GM23338 (cell line): ENCODE results near the gene LRRFIP1. TPM values are rescaled to one million over a fixed set of nuclear protein-coding genes. Genes with fewer than 3 reads are reported as not detected.
"Not testable (repeated sequence)": the region's sequence is repeated elsewhere in the genome, so short reads cannot be mapped to it uniquely, and the experiment has no call there.

Experiments used
- ATAC-seq: fragments of 200-7000 bp; cut with Tn5 transposase; 3 replicates; pipeline ENCODE4 v1.9.1; 2020
- DNase-seq: peaks from one replicate; pipeline ENCODE4 v3.0.0-alpha.2; 2015; ENCODE audit warnings: low spot score
- H2AFZ ChIP-seq: fragments of 200-600 bp; sonication (generic); 2 replicates; pipeline ENCODE4 v1.8.0; 2016; ENCODE audit warnings: antibody characterized with exemption, mild to moderate bottlenecking, moderate library complexity
- H3F3A ChIP-seq: fragments of 200-600 bp; sonication (generic); replicated peaks from 2 replicates; pipeline ENCODE4 v1.8.0; 2017; ENCODE audit warnings: antibody characterized with exemption, mixed run types, low read depth
- H3K27ac ChIP-seq: fragments of 200-600 bp; sonication (generic); 2 replicates; pipeline ENCODE4 v1.6.1; 2016; ENCODE audit warnings: low read depth
- H3K27me3 ChIP-seq: fragments of 200-600 bp; sonication (generic); 2 replicates; pipeline ENCODE4 v1.8.0; 2016; ENCODE audit warnings: mild to moderate bottlenecking, mixed run types, moderate library complexity; ENCODE audit not compliant: insufficient read depth
- H3K36me3 ChIP-seq: fragments of 200-600 bp; sonication (generic); 2 replicates; pipeline ENCODE4 v1.8.0; 2016; ENCODE audit warnings: mild to moderate bottlenecking; ENCODE audit not compliant: insufficient read depth
- H3K4me1 ChIP-seq: fragments of 200-600 bp; sonication (generic); 2 replicates; pipeline ENCODE4 v1.8.0; 2016; ENCODE audit warnings: mild to moderate bottlenecking, moderate library complexity; ENCODE audit not compliant: insufficient read depth
- H3K4me2 ChIP-seq: fragments of 200-600 bp; sonication (generic); 2 replicates; pipeline ENCODE4 v1.7.1; 2017; ENCODE audit warnings: mixed run types
- H3K4me3 ChIP-seq: fragments of 200-600 bp; sonication (generic); 2 replicates; pipeline ENCODE4 v1.6.1; 2016; ENCODE audit warnings: mixed run types
- H3K79me2 ChIP-seq: fragments of 200-600 bp; sonication (generic); replicated peaks from 2 replicates; pipeline ENCODE4 v1.8.0; 2017; ENCODE audit warnings: mild to moderate bottlenecking; ENCODE audit not compliant: insufficient read depth
- H3K9me2 ChIP-seq: fragments of 200-600 bp; sonication (generic); 2 replicates; pipeline ENCODE4 v1.8.0; 2017; ENCODE audit not compliant: insufficient read depth
- H4K20me1 ChIP-seq: fragments of 200-600 bp; sonication (generic); replicated peaks from 2 replicates; pipeline ENCODE4 v1.8.0; 2017; ENCODE audit warnings: mild to moderate bottlenecking; ENCODE audit not compliant: insufficient read depth
- H3K27ac Mint-ChIP-seq: 2 replicates; pipeline ENCODE4 v1.8.0; 2020; ENCODE audit warnings: inconsistent platforms, mild to moderate bottlenecking, moderate library complexity, mixed read lengths
- H3K27me3 Mint-ChIP-seq: 3 replicates; pipeline ENCODE4 v1.8.0; 2022; ENCODE audit warnings: low read depth, mild to moderate bottlenecking, moderate library complexity, mixed read lengths, inconsistent platforms; ENCODE audit not compliant: insufficient read depth, poor library complexity
- H3K36me3 Mint-ChIP-seq: 3 replicates; pipeline ENCODE4 v1.8.0; 2021; ENCODE audit warnings: low read depth, mild to moderate bottlenecking, inconsistent platforms, moderate library complexity, mixed read lengths
- H3K4me1 Mint-ChIP-seq: 3 replicates; pipeline ENCODE4 v1.8.0; 2020; ENCODE audit warnings: mild to moderate bottlenecking, inconsistent platforms, mixed read lengths
- H3K4me3 Mint-ChIP-seq: 3 replicates; pipeline ENCODE4 v1.8.0; 2021; ENCODE audit warnings: moderate library complexity, mild to moderate bottlenecking, inconsistent platforms, mixed read lengths
- H3K9me3 Mint-ChIP-seq: 3 replicates; pipeline ENCODE4 v1.8.0; 2020; ENCODE audit warnings: moderate library complexity, mild to moderate bottlenecking, inconsistent platforms, mixed read lengths
- CTCF ChIP-seq, 2 experiments: fragments of 200-600 bp in 1 of 2; sonication (generic) in 1 of 2; conservative IDR thresholded peaks; 2 replicates each; pipeline versions ENCODE4 v1.5.1 to v1.6.1; 2016 to 2017; ENCODE audit warnings: antibody characterized with exemption in 2 of 2, low read depth in 2 of 2, mild to moderate bottlenecking in 2 of 2, moderate library complexity in 1 of 2
- EZH2 ChIP-seq: fragments of 200-600 bp; sonication (generic); IDR thresholded peaks from one replicate; pipeline ENCODE4 v1.8.0; 2017; ENCODE audit warnings: antibody characterized with exemption, mild to moderate bottlenecking, low read depth; ENCODE audit not compliant: unreplicated experiment
- JUNB ChIP-seq: IDR thresholded peaks from one replicate; pipeline ENCODE4 v1.6.1; 2016; ENCODE audit warnings: antibody characterized with exemption; ENCODE audit not compliant: unreplicated experiment
- polyA plus RNA-seq: library from polyadenylated mRNA; unstranded; fragments of >200 nt; fragmentation: Nextera tagmentation; extraction: Ambion mirVana; gene quantifications from 2 replicates; pipeline ENCODE4 v1.2.1, GENCODE V29; 2016
- total RNA-seq: library from RNA; depleted of rRNA; stranded (reverse); fragments of >200 nt; shearing (Covaris generic); gene quantifications from 2 replicates; pipeline ENCODE4 v1.2.3, GENCODE V29; 2014
- TF ChIP-seq, protein P1 (sequence below): fragments of 250-450 bp; sonication (Bioruptor Pico); IDR thresholded peaks from 2 replicates; pipeline ENCODE4 v1.5.0; 2020; ENCODE audit warnings: mild to moderate bottlenecking, moderate library complexity

LRRFIP1 gene
- total and polyA plus RNA-seq, 2 experiments from 2014 or later, result 59.6 to 178 TPM

DNA sequence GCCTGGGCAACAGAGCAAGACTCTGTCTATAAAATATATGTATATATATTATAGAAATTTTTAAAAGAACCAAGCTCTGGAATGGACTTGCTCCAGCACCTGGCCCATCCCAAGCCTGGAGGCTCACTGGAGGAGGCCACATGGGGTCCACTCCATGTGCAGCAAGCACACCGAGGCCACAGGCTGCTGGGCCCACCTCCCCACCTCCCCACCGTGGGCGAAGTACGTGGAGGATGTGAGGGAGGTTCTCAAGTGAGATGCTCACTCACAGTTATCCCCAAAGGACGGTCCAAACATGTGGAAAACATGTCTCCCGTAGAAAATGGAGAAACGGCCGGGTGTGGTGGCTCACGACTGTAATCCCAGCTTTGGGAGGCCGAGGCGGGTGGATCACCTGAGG, 23.0 kb upstream of the LRRFIP1 start (continued):
- TF ChIP-seq, protein P1, sequence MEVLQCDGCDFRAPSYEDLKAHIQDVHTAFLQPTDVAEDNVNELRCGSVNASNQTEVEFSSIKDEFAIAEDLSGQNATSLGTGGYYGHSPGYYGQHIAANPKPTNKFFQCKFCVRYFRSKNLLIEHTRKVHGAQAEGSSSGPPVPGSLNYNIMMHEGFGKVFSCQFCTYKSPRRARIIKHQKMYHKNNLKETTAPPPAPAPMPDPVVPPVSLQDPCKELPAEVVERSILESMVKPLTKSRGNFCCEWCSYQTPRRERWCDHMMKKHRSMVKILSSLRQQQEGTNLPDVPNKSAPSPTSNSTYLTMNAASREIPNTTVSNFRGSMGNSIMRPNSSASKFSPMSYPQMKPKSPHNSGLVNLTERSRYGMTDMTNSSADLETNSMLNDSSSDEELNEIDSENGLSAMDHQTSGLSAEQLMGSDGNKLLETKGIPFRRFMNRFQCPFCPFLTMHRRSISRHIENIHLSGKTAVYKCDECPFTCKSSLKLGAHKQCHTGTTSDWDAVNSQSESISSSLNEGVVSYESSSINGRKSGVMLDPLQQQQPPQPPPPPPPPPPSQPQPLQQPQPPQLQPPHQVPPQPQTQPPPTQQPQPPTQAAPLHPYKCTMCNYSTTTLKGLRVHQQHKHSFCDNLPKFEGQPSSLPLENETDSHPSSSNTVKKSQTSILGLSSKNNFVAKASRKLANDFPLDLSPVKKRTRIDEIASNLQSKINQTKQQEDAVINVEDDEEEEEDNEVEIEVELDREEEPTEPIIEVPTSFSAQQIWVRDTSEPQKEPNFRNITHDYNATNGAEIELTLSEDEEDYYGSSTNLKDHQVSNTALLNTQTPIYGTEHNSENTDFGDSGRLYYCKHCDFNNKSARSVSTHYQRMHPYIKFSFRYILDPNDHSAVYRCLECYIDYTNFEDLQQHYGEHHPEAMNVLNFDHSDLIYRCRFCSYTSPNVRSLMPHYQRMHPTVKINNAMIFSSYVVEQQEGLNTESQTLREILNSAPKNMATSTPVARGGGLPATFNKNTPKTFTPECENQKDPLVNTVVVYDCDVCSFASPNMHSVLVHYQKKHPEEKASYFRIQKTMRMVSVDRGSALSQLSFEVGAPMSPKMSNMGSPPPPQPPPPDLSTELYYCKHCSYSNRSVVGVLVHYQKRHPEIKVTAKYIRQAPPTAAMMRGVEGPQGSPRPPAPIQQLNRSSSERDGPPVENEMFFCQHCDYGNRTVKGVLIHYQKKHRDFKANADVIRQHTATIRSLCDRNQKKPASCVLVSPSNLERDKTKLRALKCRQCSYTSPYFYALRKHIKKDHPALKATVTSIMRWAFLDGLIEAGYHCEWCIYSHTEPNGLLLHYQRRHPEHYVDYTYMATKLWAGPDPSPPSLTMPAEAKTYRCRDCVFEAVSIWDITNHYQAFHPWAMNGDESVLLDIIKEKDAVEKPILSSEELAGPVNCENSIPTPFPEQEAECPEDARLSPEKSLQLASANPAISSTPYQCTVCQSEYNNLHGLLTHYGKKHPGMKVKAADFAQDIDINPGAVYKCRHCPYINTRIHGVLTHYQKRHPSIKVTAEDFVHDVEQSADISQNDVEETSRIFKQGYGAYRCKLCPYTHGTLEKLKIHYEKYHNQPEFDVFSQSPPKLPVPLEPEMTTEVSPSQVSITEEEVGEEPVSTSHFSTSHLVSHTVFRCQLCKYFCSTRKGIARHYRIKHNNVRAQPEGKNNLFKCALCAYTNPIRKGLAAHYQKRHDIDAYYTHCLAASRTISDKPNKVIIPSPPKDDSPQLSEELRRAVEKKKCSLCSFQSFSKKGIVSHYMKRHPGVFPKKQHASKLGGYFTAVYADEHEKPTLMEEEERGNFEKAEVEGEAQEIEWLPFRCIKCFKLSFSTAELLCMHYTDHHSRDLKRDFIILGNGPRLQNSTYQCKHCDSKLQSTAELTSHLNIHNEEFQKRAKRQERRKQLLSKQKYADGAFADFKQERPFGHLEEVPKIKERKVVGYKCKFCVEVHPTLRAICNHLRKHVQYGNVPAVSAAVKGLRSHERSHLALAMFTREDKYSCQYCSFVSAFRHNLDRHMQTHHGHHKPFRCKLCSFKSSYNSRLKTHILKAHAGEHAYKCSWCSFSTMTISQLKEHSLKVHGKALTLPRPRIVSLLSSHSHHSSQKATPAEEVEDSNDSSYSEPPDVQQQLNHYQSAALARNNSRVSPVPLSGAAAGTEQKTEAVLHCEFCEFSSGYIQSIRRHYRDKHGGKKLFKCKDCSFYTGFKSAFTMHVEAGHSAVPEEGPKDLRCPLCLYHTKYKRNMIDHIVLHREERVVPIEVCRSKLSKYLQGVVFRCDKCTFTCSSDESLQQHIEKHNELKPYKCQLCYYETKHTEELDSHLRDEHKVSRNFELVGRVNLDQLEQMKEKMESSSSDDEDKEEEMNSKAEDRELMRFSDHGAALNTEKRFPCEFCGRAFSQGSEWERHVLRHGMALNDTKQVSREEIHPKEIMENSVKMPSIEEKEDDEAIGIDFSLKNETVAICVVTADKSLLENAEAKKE, result no peak
- no peak for TF ChIP-seq JUNB

- H3F3A ChIP-seq, result peaks cover 2% of the 10 kb centered on the region; the same call in 1 of the 2 replicates
- no peak overlapping the region for H2AFZ ChIP-seq
- TF ChIP-seq CTCF (conservative IDR thresholded peaks at IDR 0.05; ENCODE audit: low read depth in 2 of 2) (peak; percentile 31 to 60), EZH2 (no peak)
- no peaks in the 10 kb centered on the region for H3K27me3 ChIP-seq
- no peak overlapping the region for H3K4me3 ChIP-seq
- H3K9me2 ChIP-seq, result 0 out of 2 replicates have a peak, but pooled peaks cover 4% of the 10 kb centered on the region
- Mint-ChIP-seq H3K4me3 (no peak overlapping the region), H3K4me1 (peaks cover 35% of the 10 kb centered on the region), H3K27me3 (peaks cover 41% of the 10 kb centered on the region), H3K9me3 (peaks cover 40% of the 10 kb centered on the region), H3K27ac (no peak overlapping the region), H3K36me3 (peaks cover 35% of the 10 kb centered on the region)
- H3K4me1 ChIP-seq, result peaks cover 24% of the 10 kb centered on the region
- H3K4me2 ChIP-seq, result no peak overlapping the region
- H3K36me3 ChIP-seq, result no peaks in the 10 kb centered on the region
- DNase-seq (no peak), ATAC-seq (no peak)
- no peaks in the 10 kb centered on the region for H4K20me1 ChIP-seq
- no peak overlapping the region for H3K27ac ChIP-seq
- H3K79me2 ChIP-seq, result no peaks in the 10 kb centered on the region
Measured at GRCh38 chr2:237604960-237605359, 22.4 kb upstream of the LRRFIP1 start.

- H3K36me3 ChIP-seq, H3K27ac Mint-ChIP-seq, H3K4me2 ChIP-seq, H3K27ac ChIP-seq, DNase-seq, H3K9me2 ChIP-seq, H4K20me1 ChIP-seq, H3K79me2 ChIP-seq, H3K4me3 ChIP-seq, H2AFZ ChIP-seq, H3F3A ChIP-seq, H3K4me3 Mint-ChIP-seq, H3K27me3 ChIP-seq, ATAC-seq: not testable (repeated sequence)
- H3K27me3 Mint-ChIP-seq, result peaks cover 42% of the 10 kb centered on the region
- H3K4me1 Mint-ChIP-seq, result peaks cover 24% of the 10 kb centered on the region
- H3K9me3 Mint-ChIP-seq, result peaks cover 40% of the 10 kb centered on the region
- peaks cover 17% of the 10 kb centered on the region for H3K4me1 ChIP-seq
- H3K36me3 Mint-ChIP-seq, result peaks cover 35% of the 10 kb centered on the region
Measured at GRCh38 chr2:237606522-237606921, 20.9 kb upstream of the LRRFIP1 start.
